IMR-90 (cell line): ENCODE data around the gene FOXK1. TPM values are rescaled to one million over a fixed set of nuclear protein-coding genes. Genes with fewer than 3 reads are reported as not detected.

Experiments
- ATAC-seq: fragments of 200-7000 bp; cut with Tn5 transposase; 2 replicates; pipeline ENCODE4 v1.9.1; 2020; ENCODE audit warnings: low read depth, mild to moderate bottlenecking, moderate library complexity
- BruUV-seq: library from RNA; stranded (reverse); fragments of 400-500 nt; replicated peaks from 2 replicates; lab custom pipeline; 2021; lab: Mats Ljungman, UMichigan
- CTCF ChIA-PET: fragments of 300-600 bp; formaldehyde crosslinking; extraction: SDS; loops from one replicate; lab custom pipeline; 2021; ENCODE audit warnings: antibody characterized with exemption; lab: Yijun Ruan, JAX
- POLR2A ChIA-PET: fragments of 300-600 bp; sonication (Branson Sonifier 250); formaldehyde crosslinking; loops from one replicate; lab custom pipeline; 2022; ENCODE audit warnings: antibody characterized with exemption; ENCODE audit not compliant: unreplicated experiment; lab: Charles Lee
- DNase-seq: peaks from one replicate; pipeline ENCODE4 v3.0.0; 2013
- H2AFZ ChIP-seq: replicated peaks from 2 replicates; pipeline ENCODE3; 2013; ENCODE audit warnings: low read length, mild to moderate bottlenecking; ENCODE audit not compliant: poor library complexity
- H2AK5ac ChIP-seq: 2 replicates; pipeline ENCODE4 v1.6.1; 2013; ENCODE audit warnings: low read depth, low read length, inconsistent platforms
- H2AK9ac ChIP-seq: replicated peaks from 2 replicates; pipeline ENCODE3; 2013; ENCODE audit warnings: mild to moderate bottlenecking, low read depth, low read length, moderate library complexity; ENCODE audit not compliant: poor library complexity
- H2BK120ac ChIP-seq: 2 replicates; pipeline ENCODE4 v1.6.1; 2013; ENCODE audit warnings: low read depth, low read length, inconsistent platforms
- H2BK15ac ChIP-seq: 3 replicates; pipeline ENCODE4 v1.6.1; 2013; ENCODE audit warnings: low read depth, low read length, inconsistent platforms
- H2BK20ac ChIP-seq: 2 replicates; pipeline ENCODE4 v1.6.1; 2013; ENCODE audit warnings: low read depth, mild to moderate bottlenecking, inconsistent platforms, low read length, moderate library complexity
- H2BK5ac ChIP-seq: 2 replicates; pipeline ENCODE4 v1.6.1; 2013; ENCODE audit warnings: mild to moderate bottlenecking, low read depth, low read length, inconsistent platforms; ENCODE audit not compliant: poor library complexity, severe bottlenecking
- H3K14ac ChIP-seq: replicated peaks from 2 replicates; pipeline ENCODE4 v1.6.1; 2013; ENCODE audit warnings: low read depth, low read length, inconsistent platforms
- H3K18ac ChIP-seq: 2 replicates; pipeline ENCODE4 v1.6.1; 2013; ENCODE audit warnings: low read depth, low read length, control low read depth
- H3K23ac ChIP-seq: 2 replicates; pipeline ENCODE4 v1.6.1; 2013; ENCODE audit warnings: low read depth, low read length, inconsistent platforms
- H3K27ac ChIP-seq: 2 replicates; pipeline ENCODE4 v1.5.1; 2013; ENCODE audit warnings: mild to moderate bottlenecking, control low read depth, low read length; ENCODE audit not compliant: insufficient read depth
- H3K27me3 ChIP-seq: 2 replicates; pipeline ENCODE4 v1.6.1; 2013; ENCODE audit warnings: low read length; ENCODE audit not compliant: control insufficient read depth, insufficient read depth
- H3K36me3 ChIP-seq: 2 replicates; pipeline ENCODE4 v1.6.1; 2013; ENCODE audit warnings: low read length, mixed read lengths; ENCODE audit not compliant: control insufficient read depth, insufficient read depth
- H3K4ac ChIP-seq: 2 replicates; pipeline ENCODE4 v1.6.1; 2013; ENCODE audit warnings: low read depth, low read length, inconsistent platforms
- H3K4me1 ChIP-seq: 2 replicates; pipeline ENCODE4 v1.6.1; 2013; ENCODE audit warnings: low read length, mixed read lengths; ENCODE audit not compliant: control insufficient read depth, insufficient read depth
- H3K4me2 ChIP-seq: 2 replicates; pipeline ENCODE4 v1.6.1; 2013; ENCODE audit warnings: low read depth, mild to moderate bottlenecking, control low read depth, low read length, moderate library complexity
- H3K4me3 ChIP-seq: 2 replicates; pipeline ENCODE4 v1.5.1; 2013; ENCODE audit warnings: low read depth, mild to moderate bottlenecking, control low read depth, low read length, moderate library complexity; ENCODE audit not compliant: insufficient read depth
- H3K56ac ChIP-seq: 2 replicates; pipeline ENCODE4 v1.6.1; 2013; ENCODE audit warnings: low read length, inconsistent platforms; ENCODE audit not compliant: insufficient read depth; ENCODE audit errors: extremely low read depth
- H3K79me1 ChIP-seq, 2 experiments: 2 replicates each; pipeline ENCODE4 v1.6.1; 2013; ENCODE audit warnings: low read length in 2 of 2, inconsistent platforms in 1 of 2, low read depth in 1 of 2
- H3K9ac ChIP-seq: 2 replicates; pipeline ENCODE4 v1.6.1; 2013; ENCODE audit warnings: low read depth, low read length, control low read depth
- H3K9me1 ChIP-seq: 2 replicates; pipeline ENCODE4 v1.6.1; 2013; ENCODE audit warnings: low read length, inconsistent platforms; ENCODE audit not compliant: insufficient read depth
- H3K9me3 ChIP-seq: 2 replicates; pipeline ENCODE4 v1.6.1; 2013; ENCODE audit warnings: low read length; ENCODE audit not compliant: control insufficient read depth, insufficient read depth
- H4K20me1 ChIP-seq: 2 replicates; pipeline ENCODE4 v1.6.1; 2013; ENCODE audit warnings: low read length, inconsistent platforms; ENCODE audit not compliant: insufficient read depth
- H4K5ac ChIP-seq: 2 replicates; pipeline ENCODE4 v1.6.1; 2013; ENCODE audit warnings: mild to moderate bottlenecking, low read depth, low read length, control low read depth
- H4K8ac ChIP-seq, 2 experiments: 2 replicates each; pipeline ENCODE4 v1.6.1; 2013; ENCODE audit warnings: low read depth in 2 of 2, low read length in 2 of 2, control low read depth in 1 of 2, inconsistent platforms in 1 of 2
- H4K91ac ChIP-seq: 2 replicates; pipeline ENCODE4 v1.6.1; 2013; ENCODE audit warnings: low read depth, low read length, inconsistent platforms; ENCODE audit not compliant: insufficient read depth
- CEBPB ChIP-seq: IDR thresholded peaks from 2 replicates; pipeline ENCODE4 v1.6.1; 2012; ENCODE audit warnings: low read depth, low read length, improper control_type of control experiment
- POLR2A ChIP-seq: IDR thresholded peaks from 2 replicates; pipeline ENCODE4 v1.6.1; 2012; ENCODE audit warnings: mild to moderate bottlenecking, low read depth, low read length
- RFX5 ChIP-seq: IDR thresholded peaks from 2 replicates; pipeline ENCODE4 v1.8.0; 2012; ENCODE audit warnings: low read depth, mild to moderate bottlenecking, low read length, moderate library complexity
- WGBS, 2 experiments: methylation state at CpG; one replicate each; pipeline versions ENCODE4 v1.1.5 to v1.1.7; 2013; ENCODE audit warnings: missing lambda C conversion rate in 2 of 2; ENCODE audit not compliant: insufficient read length in 1 of 2; ENCODE audit errors: extremely low coverage in 2 of 2; 5-methylcytosine and 5-hydroxymethylcytosine counted together
- dilution Hi-C: fragments of 300-500 bp; cut with HindIII; formaldehyde crosslinking; loops from one replicate; pipeline ENCODE4 v1.14.3; 2018; ENCODE audit warnings: low sequenced_read_pairs; ENCODE audit not compliant: unreplicated experiment
- in situ Hi-C: fragments of 300-500 bp; cut with MboI; formaldehyde crosslinking; loops from 3 replicates; pipeline ENCODE4 v1.14.3; 2019; ENCODE audit warnings: low sequenced_read_pairs, inconsistent platforms, mixed read lengths
- intact Hi-C: fragments of 100-400 bp; cut with micrococcal nuclease; formaldehyde crosslinking; loops from 2 replicates; pipeline ENCODE4 v1.10.0; 2022
- polyA plus RNA-seq, 3 experiments: library from polyadenylated mRNA; depleted of rRNA; stranded (reverse); fragments of >200 nt; gene quantifications; 2 replicates each; pipeline ENCODE4 v1.2.3, GENCODE V29; 2012; ENCODE audit warnings: low replicate concordance in 1 of 3
- total RNA-seq: library from RNA; depleted of rRNA; stranded (reverse); fragments of >200 nt; gene quantifications from 2 replicates; pipeline ENCODE4 v1.2.3, GENCODE V29; 2012

Gene FOXK1
- total and polyA plus RNA-seq, 2 of the 4 experiments (the other 2 are of a cell fraction) = 4.3 to 8.8 TPM

- Histone ChIP-seq H3K27ac (no peak overlapping the region), H3K9ac (no peak overlapping the region), H2BK15ac (no peak overlapping the region), H2BK20ac (no peak overlapping the region), H2BK5ac (no peak overlapping the region), H2AFZ (no peak overlapping the region), H2AK9ac (no peak overlapping the region), H4K5ac (no peak overlapping the region), H3K27me3 (no peaks in the 10 kb centered on the region), H4K8ac (no peak overlapping the region), H4K91ac (no peak overlapping the region), H3K18ac (no peak overlapping the region), H3K79me1 (peaks cover 38 to 97% of the 10 kb centered on the region in 2 experiments), H3K4me2 (no peak overlapping the region), H3K23ac (no peak overlapping the region), H2BK120ac (no peak overlapping the region), H3K9me3 (no peaks in the 10 kb centered on the region), H2AK5ac (no peak overlapping the region; the same call in 1 of the 2 replicates), H3K56ac (no peak overlapping the region), H3K36me3 (peaks cover 10% of the 10 kb centered on the region), H3K9me1 (peaks cover 42% of the 10 kb centered on the region), H3K4me3 (no peak overlapping the region), H3K14ac (no peak overlapping the region), H4K20me1 (peaks cover 98% of the 10 kb centered on the region), H3K4ac (no peak overlapping the region), H3K4me1 (peaks cover 23% of the 10 kb centered on the region)
- no TSS peak for BruUV-seq
- in situ Hi-C loops (no loop called here), dilution Hi-C loops (no loop called here), intact Hi-C loops (no loop called here)
- no peak for DNase-seq
- ATAC-seq = no peak
- 94% methylated on average over 9 of the region's 18 CpGs; no CpG with 5 or more reads in 1 of the 2 experiments for WGBS, 2 experiments
- CTCF ChIA-PET = interaction anchor here (0.6 kb wide), 1 partner anchor 14 kb away, joined by 4 read pairs; no protein-coding TSS in a partner anchor
- TF ChIP-seq CEBPB (no peak), RFX5 (no peak), POLR2A (no peak)
- POLR2A ChIA-PET = no interaction called here
These were observed 29.5 kb downstream of the FOXK1 start for GRCh38 chr7:4711634-4712033.
